HG03196 (cell line): Measurements from ENCODE around the gene TRIM15.

Source experiments
- ATAC-seq: cut with Tn5 transposase; IDR thresholded peaks from one replicate; pipeline ENCODE4 v1.9.1; 2021; ENCODE audit not compliant: unreplicated experiment

The TRIM15 gene

GRCh38 chr6:30144811-30145210 lies 18.5 kb upstream of the TRIM15 start:
- no peak for ATAC-seq

GRCh38 chr6:30145818-30146217 lies 17.5 kb upstream of the TRIM15 start:
- ATAC-seq, result no peak

GRCh38 chr6:30147096-30147495 lies 16.2 kb upstream of the TRIM15 start:
- no peak for ATAC-seq

- no peak for ATAC-seq
Observed at GRCh38 chr6:30149234-30149633, 14.1 kb upstream of the TRIM15 start.

- ATAC-seq, result no peak
Observed at GRCh38 chr6:30149858-30150550, 13.3 kb upstream of the TRIM15 start.

- no peak for ATAC-seq
Observed at GRCh38 chr6:30150671-30151395, 12.5 kb upstream of the TRIM15 start.

- ATAC-seq, result no peak
Observed at GRCh38 chr6:30151580-30151979, 11.8 kb upstream of the TRIM15 start.

- ATAC-seq, result no peak
Observed at GRCh38 chr6:30152016-30152673, 11.2 kb upstream of the TRIM15 start.

- no peak for ATAC-seq
Observed at GRCh38 chr6:30152910-30153610, 10.3 kb upstream of the TRIM15 start.

GRCh38 chr6:30154061-30154460 lies 9.3 kb upstream of the TRIM15 start:
- ATAC-seq, result no peak

- ATAC-seq, result no peak
Observed at GRCh38 chr6:30154709-30155519, 8.4 kb upstream of the TRIM15 start.

- ATAC-seq, result no peak
Observed at GRCh38 chr6:30155520-30156261, 7.7 kb upstream of the TRIM15 start.

GRCh38 chr6:30156262-30156599 lies 7.1 kb upstream of the TRIM15 start:
- ATAC-seq, result no peak

GRCh38 chr6:30156774-30157173 lies 6.6 kb upstream of the TRIM15 start:
- no peak for ATAC-seq

- ATAC-seq, result no peak
Observed at GRCh38 chr6:30157581-30157980, 5.8 kb upstream of the TRIM15 start.

- no peak for ATAC-seq
Observed at GRCh38 chr6:30157999-30158398, 5.3 kb upstream of the TRIM15 start.

- ATAC-seq, result no peak
Observed at GRCh38 chr6:30158475-30159040, 4.8 kb upstream of the TRIM15 start.

GRCh38 chr6:30160008-30160784 lies 3.1 kb upstream of the TRIM15 start:
- ATAC-seq, result no peak
